Iris pigment epithelial cell (primary cell): ENCODE results near the gene IL11RA.
A peak's percentile ranks its signal among the peaks of the same experiment; 100 is the strongest.

Experiments used
- DNase-seq: peaks from one replicate; pipeline ENCODE4 v3.0.0-alpha.2; 2011; ENCODE audit warnings: low read depth

Gene IL11RA

GRCh38 chr9:34651876-34652601 lies at the start of gene IL11RA:
IL11RA (plus strand) TSS chr9:34652185; CDS start chr9:34655218, 3,033 bp downstream.
- peak; percentile 84 for DNase-seq

GRCh38 chr9:34603610-34604231 lies 48.3 kb upstream of the IL11RA start:
- peak; percentile 60 for DNase-seq

DNA sequence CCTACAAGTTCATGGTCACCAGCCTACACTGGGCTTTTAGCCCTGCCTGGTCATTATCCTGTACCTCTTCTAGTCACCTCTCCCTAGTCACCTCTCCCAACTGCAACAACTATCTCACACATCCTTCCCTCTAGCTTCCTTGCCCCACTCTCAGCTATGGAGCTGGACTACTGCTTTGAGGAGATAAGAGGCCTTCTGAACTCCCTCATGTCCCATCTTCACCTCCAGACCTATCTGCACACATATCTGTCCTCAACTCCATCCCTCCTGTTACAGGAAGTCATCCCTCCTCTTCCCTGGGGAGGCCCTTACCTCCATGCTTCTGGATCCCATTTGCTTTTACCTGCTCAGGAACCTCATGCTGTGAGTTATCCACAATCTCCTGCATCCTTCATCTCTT lies 45.8 kb upstream of the IL11RA start:
- DNase-seq = no peak

DNA sequence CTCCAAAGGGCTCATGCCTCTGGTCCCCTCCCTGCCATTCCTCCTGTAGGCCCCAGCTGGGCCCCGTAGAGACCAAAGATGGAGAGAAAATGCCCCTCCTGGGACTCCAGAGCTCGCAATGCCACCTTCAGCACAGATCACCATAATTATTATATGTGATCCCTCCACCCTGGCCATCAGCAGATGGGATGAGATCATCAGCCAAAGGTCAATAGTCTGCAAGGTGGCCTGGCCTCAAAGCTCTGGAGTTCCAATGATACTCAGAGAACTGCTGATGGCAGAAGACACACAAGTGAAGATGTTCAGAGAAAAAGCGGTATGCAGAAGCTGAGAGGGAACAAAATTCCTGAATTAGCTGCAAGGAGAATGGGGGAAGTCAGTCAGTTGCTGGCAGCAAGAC lies 45.1 kb upstream of the IL11RA start:
- DNase-seq = no peak

DNA sequence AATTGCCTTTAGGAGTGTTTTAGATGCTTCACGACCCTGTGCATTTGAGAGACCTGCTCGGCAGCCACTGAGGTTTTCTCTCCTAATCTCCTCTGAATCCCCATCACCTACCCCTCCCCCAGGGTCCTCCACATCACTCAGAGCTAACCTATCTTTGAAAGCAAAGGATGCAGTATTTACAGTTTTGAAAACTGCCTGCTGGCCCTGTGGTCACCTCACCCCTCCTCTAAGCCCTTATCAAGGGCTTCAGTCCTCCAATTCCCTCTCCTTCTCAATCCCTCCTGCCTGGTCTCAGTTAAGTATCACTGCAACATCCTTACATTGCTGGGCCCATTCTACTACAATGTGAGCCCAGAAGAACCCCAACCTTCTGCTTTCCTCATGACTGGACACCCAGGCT lies 44.7 kb upstream of the IL11RA start:
- no peak for DNase-seq

- no peak for DNase-seq
These were observed 41.4 kb upstream of the IL11RA start for GRCh38 chr9:34610434-34611206.

- DNase-seq = no peak
These were observed 40.7 kb upstream of the IL11RA start for GRCh38 chr9:34611251-34611810.

GRCh38 chr9:34611811-34612787 lies 39.9 kb upstream of the IL11RA start, which contains the start of gene RPP25L:
RPP25L (minus strand) TSS chr9:34612097; CDS start chr9:34611296, 801 bp downstream.
- DNase-seq = peak; percentile 86

DNA sequence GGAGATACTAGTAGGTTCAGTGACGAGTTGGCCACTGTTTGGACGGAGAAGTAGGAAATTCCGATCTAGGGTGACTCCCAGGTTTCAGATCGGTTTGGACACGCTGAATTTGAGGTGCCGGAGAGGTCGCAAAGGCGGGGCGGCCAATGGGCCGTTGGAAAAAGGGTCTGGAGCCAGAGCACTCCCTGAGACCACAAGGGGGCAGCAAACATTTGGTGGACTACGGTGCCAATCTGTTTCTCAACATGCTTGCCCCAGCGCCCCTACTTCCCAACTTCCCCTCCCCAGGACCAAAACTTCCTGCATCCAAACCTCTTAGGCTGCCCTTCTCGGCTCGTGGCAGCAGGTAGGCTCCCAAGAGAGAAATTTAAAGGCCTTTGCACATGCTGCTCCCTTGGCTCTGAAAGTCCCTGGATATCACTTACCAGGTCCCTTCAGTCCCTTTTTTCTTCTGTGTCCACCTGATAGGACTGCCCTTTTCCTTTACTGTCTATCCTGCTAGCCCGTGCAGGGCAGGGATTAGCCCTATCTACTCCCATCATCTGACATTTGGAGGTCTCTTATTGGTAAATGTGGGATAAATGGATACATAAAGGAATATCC lies 39.1 kb upstream of the IL11RA start:
- DNase-seq = peak; percentile 67

DNA sequence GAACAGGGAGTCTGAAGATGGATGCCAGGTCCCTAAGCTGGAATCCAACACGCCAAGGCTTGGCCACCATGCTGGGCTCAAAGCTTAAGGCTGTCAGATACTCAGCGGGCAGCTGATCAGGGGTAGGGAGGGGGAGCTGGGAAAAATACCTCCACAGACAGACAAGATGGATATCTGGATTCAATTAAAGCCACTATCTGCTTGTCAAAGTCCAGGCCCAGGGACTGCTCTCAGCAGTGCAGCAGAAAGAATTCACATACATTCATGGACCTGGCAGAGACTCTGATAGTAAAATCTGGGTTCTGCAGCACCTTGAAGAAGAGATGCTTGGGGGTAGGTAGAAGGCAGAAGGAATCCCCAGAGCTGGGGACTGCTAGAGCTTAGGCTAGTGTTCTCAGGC lies 36.9 kb upstream of the IL11RA start:
- DNase-seq = no peak

- DNase-seq = peak; percentile 96
These were observed 31.7 kb upstream of the IL11RA start, which contains the start of gene DCTN3 for GRCh38 chr9:34620061-34620994. DCTN3 (minus strand) TSS chr9:34620495; CDS start chr9:34620464, 31 bp downstream.

- DNase-seq = no peak
These were observed 28.4 kb upstream of the IL11RA start for GRCh38 chr9:34623374-34624235.

- DNase-seq = no peak
These were observed 27.4 kb upstream of the IL11RA start for GRCh38 chr9:34624475-34625185.

DNA sequence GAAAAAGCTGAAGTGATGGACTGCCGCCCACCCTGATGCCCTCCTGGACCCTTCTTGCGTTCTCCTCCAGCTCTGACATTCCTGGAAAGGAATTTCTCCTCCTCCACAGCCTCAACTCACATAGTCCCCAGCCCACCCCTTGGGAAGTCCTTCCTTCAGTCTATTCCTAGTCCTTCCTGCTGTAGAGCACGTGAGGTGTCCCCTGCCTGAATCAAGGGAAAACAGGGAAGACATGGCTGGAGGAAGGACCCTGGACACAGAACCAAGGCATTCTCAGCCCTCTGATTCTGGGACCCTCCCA lies 26.8 kb upstream of the IL11RA start:
- DNase-seq = no peak

GRCh38 chr9:34627716-34628655 lies 24.0 kb upstream of the IL11RA start:
- DNase-seq = no peak

DNA sequence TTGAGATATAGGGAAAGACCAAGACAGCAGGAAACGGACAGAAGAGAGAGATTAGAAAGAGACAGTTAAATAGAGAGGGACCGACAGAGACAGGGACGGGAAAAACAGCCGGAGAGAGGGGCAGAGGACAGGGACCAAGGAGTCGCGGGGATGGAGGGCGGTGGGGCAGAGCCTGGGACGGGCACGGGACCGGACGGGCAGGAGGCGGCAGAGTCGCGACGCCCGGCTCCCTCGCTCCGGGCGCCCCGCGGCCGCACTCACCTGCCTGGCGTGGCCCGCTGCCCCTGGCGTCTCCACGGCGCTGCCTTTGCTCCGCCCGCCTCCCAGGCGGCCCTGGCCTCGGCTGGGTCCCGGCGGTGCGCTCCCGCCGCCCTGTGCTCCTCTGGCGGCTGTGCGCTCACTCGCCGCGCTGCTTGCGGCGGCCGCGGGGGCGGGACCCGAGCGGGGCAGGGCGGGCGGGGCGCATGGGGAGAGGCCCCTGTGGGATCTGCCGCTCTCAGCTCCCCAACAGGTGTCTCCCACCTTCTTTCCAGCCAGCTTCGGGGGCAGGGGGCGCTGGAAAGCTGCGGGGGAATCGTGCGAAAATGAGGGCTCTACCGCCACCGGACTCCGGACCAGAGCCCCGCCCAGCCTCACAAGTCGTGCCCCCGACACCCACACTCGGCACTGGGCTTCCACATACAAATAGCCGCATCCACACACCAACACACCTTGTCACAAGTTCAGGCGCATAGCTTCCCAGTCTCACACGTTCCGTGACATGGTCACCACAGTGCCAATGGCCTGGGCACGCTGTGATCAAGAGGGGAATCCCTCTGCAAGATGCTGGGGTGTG lies 23.1 kb upstream of the IL11RA start, which contains the start of gene ARID3C:
ARID3C (minus strand) TSS at position 411 of the 835 bp plus-strand sequence. CDS start 1,052 bp downstream, outside the sequence.
- no peak for DNase-seq
